HG03558 (cell line): ENCODE measurements around the gene TSPYL4.

Source experiments
- ATAC-seq: cut with Tn5 transposase; IDR thresholded peaks from one replicate; pipeline ENCODE4 v1.9.1; 2021; ENCODE audit warnings: moderate number of reproducible peaks; ENCODE audit not compliant: unreplicated experiment; ENCODE audit errors: extremely low read depth

The TSPYL4 gene

GRCh38 chr6:116238083-116238482, 15.8 kb downstream of the TSPYL4 start:
- no peak for ATAC-seq

DNA sequence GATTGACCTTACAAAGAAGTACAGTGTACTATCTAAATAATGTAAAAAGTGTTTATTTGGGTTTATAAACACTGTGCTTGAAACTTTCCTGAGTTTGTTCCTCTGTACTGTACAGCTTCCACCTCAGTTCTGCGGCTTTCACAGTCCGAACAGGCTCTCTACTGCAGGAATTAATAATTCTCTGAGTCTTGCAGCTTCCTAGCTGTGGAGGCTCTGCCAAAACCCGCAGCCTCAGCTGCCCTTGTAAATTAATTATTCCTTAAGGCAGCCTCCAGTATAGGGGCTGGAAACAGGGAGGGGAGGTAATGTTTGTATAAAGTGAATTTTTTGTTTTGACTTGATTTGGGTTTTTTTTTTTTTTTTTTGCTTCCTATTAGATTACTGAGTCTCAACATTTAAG, 19.2 kb downstream of the TSPYL4 start:
- ATAC-seq: no peak

DNA sequence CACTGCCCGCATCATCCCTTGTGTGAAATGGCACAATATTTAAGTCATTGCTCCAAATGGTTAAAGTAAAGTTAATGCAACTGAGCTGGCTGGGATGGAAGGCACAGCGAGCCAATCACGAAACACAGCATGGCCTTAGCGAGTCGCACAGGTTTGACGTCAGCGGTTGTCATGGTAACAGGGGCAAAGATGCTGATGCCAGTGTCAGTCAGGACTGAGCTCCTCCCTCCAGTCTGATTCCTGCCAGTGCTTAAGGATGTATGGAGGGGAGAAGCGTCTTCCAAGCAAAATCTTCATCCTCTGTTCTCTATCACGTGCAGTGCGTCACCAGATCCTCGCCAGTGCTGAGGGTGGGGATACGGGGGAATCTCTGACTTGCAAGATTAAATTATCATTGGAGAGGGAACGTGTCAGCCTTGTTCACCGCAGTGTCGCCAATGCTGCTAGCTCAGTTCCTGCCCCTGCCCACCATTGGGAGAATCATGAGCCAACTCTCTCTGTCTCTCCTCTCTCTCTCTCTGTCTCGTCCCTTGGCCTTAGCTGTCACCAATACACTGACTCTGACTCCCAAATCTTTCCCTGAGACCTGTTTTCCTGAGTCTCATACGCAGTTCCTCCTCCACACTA, 24.5 kb downstream of the TSPYL4 start:
- ATAC-seq: no peak

GRCh38 chr6:116223355-116223754, 30.5 kb downstream of the TSPYL4 start:
- no peak for ATAC-seq

GRCh38 chr6:116221911-116222310, 32.0 kb downstream of the TSPYL4 start:
- no peak for ATAC-seq

- ATAC-seq: no peak
These were observed 32.8 kb downstream of the TSPYL4 start for GRCh38 chr6:116221067-116221466.

GRCh38 chr6:116218866-116219265, 35.0 kb downstream of the TSPYL4 start:
- no peak for ATAC-seq

GRCh38 chr6:116218172-116218633, 35.7 kb downstream of the TSPYL4 start:
- no peak for ATAC-seq

DNA sequence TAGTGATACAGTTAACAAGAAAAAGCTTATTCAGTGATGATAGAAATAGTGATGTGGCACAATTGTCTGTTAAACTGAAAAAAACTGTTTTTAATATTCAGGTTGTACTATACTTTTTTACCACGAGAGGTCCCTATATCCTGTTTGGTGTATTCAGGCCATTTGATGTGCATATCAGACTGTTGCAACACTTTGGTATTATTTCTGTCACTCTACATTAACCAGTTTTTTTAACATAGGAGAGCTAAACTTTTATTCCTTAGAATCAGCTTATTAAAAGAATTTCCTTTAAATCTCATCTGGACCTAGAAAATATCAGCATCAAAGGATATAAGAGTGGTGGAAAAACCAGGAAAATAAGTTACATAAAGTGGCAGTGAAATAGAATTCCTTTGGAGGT, 36.8 kb downstream of the TSPYL4 start:
- no peak for ATAC-seq

GRCh38 chr6:116215414-116215813, 38.5 kb downstream of the TSPYL4 start:
- ATAC-seq: no peak

- ATAC-seq: no peak
These were observed 39.2 kb downstream of the TSPYL4 start for GRCh38 chr6:116214681-116215080.

DNA sequence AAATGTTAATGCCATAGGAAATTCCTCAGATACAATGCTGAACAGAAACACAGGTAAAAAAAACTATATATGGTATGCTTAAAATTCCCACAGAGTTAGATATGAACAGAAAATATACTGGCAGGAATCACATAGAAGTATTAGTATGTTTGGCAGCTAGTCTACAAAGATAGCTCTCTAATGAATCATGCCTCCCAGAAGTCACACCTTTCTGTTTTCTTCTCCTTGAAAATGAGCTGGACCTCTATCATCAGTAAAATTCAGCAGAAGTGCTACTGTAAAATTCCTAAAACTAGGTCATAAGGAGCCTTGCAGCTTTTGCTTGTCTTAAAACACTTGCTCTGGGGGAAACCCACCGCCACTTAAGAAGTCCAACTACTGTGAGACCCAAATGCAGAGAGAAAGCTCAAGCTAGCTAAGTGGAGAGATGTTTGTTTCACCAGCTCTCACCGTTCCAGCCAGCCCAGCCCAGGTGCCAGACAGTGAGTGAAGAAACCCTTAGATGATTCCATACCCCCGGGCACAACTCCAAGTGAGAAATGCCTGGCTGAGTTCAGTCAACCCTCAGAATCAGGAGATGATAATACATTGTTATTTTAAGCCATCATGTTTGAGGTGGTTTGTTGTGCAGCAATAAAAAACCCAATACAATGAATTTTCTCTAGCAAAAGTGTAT, 43.0 kb downstream of the TSPYL4 start:
- ATAC-seq: no peak

DNA sequence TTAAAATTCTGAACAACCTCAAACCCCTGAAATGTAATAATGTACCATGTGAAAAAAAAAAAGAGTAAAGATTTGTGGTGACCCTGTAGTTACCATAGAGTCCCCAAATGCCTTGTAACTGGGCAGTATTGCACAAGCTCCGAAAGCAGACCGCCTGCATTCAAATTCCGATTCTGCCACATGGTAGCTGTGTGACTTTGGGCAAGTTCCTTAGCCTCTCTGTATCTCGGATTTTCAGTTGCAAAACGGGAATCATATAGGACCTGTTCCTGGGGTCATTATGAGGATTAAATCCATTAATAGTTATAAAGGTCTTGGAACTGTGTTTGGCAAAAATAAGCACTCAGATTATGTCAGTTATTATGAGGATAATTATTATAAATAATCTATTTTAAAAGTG, 43.6 kb downstream of the TSPYL4 start:
- no peak for ATAC-seq

GRCh38 chr6:116208056-116208785, 45.7 kb downstream of the TSPYL4 start:
- ATAC-seq: no peak

DNA sequence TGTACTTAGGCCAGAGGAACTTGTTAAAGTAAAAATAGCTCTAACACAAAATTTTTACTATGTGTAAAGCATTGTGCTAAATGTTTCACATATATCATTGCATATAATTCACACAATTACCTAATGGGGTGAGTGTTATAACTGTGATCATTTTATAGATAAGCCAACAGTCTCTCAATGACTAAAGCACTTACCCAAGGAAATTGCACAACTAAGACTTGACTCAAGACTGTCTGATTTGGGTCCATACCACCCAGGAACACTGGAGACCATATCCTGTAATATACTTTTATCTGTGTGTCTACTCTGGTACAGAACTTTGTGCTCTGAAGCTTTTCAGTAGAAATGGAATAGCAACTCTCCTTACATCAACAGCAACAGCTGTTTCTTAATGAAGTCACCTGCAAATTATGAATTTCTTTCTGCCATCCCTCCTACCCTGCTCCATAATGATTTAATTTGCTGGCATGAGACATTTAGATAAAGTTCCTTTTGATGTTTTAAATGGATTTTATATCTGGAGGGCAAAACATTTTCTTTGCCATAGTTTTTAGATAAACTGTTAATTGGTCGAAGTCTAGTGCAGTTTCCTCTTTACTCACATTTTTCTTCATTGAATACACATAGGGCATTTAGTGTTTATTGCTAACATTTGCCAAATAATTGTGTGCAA, 47.5 kb downstream of the TSPYL4 start:
- ATAC-seq: no peak

- ATAC-seq: no peak
These were observed 48.6 kb downstream of the TSPYL4 start for GRCh38 chr6:116205281-116205680.

DNA sequence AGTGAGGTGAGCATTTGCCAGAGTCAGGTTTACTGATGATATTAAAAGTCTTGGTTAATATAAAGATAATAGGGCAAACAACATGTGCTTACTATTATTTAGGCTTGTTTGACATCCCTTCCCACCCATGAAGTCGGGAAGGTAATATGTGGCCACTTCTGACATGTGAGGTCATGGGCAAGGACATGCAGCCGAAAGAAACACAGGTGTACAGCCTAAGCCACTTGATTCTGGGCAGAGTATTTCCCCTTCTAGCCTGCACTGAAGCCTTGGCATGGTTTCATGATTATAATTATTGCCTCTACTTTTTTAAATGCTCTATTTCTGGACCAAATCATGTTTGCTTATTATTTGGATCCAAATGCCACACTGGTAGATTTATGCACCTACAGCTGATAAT, 52.3 kb downstream of the TSPYL4 start:
- ATAC-seq: no peak

DNA sequence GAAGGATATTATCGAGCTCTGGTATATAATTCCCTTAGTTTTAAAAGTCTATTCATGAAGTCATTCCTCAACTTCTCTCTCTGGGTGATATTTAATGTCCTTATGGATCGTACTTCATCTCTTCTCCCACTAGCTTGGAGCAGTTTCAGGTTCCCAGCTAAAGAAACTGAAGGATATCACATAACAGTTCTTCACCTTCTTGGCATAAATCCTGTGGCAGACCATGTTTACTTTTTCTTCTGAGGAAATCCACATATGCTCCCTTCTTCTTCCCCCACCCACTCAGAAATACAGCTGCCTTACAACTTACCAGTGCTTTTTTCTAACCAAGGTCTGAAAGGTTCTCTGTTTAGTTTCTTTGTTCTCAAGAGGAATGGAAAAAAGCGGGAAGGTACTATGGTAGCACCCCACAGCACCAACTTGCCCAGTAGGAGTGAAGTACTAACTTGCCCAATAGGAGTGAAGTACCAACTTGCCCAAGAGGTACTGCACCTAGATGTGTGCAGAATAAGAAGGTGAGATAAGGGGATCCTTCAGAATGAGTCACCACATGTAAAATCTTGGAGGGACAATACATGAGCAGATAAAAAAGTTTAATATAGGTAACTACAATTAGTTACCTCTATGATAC, 53.1 kb downstream of the TSPYL4 start:
- no peak for ATAC-seq
